ENCODE data around the gene HES5. TPM values are rescaled to one million over a fixed set of nuclear protein-coding genes. Genes with fewer than 3 reads are reported as not detected.

Gene HES5
- total RNA-seq, 2 experiments from 2014 or later = not detected

DNA sequence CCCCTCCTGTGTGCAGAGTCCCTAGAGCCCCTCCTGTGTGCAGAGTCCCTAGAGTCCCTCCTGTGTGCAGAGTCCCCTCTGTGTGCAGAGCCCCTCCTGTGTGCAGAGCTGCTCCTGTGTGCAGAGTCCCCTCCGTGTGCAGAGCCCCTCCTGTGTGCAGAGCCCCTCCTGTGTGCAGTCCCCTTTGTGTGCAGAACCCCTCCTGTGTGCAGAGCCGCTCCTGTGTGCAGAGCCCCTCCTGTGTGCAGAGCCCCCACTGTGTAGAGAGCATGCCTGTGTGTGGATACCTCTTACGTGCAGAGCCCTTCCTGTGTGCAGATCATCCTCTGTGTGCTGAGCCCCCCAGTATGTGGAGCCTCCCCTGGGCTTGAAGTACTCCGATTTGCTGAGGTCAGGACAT, 8.3 kb upstream of the HES5 start:
- POLR2A ChIA-PET = interaction anchor here (1.6 kb wide), 1 partner anchor 10 kb away, joined by 3 read pairs; no protein-coding TSS in a partner anchor

GRCh38 chr1:2537784-2538115, 7.7 kb upstream of the HES5 start:
- no peaks in the 10 kb centered on the region for H3K36me3 Mint-ChIP-seq (ENCODE audit: low read depth)
- TF ChIP-seq CTCF (IDR thresholded peaks at IDR 0.05) = no peak
- peaks cover 6% of the 10 kb centered on the region for H3K27me3 Mint-ChIP-seq
- POLR2A ChIA-PET = no interaction called here
- no peak overlapping the region for H3K27ac Mint-ChIP-seq
- no peaks in the 10 kb centered on the region for H3K9me3 Mint-ChIP-seq
- intact Hi-C loops (cut with micrococcal nuclease) = no loop called here
- no peak overlapping the region for H3K4me3 Mint-ChIP-seq
- peaks cover 6% of the 10 kb centered on the region for H3K4me1 Mint-ChIP-seq (ENCODE audit: low read depth)
- no peak for DNase-seq
- ATAC-seq = no peak
- CTCF ChIA-PET = no interaction called here

More for the DNA sequence above, 8.3 kb upstream of the HES5 start:
- no peak for TF ChIP-seq CTCF (IDR thresholded peaks at IDR 0.05)
- H3K27ac Mint-ChIP-seq = no peak overlapping the region
- ATAC-seq = no peak
- H3K36me3 Mint-ChIP-seq (ENCODE audit: low read depth) = no peaks in the 10 kb centered on the region
- intact Hi-C loops (cut with micrococcal nuclease) = no loop called here
- peaks cover 6% of the 10 kb centered on the region for H3K27me3 Mint-ChIP-seq
- CTCF ChIA-PET = no interaction called here
- no peaks in the 10 kb centered on the region for H3K9me3 Mint-ChIP-seq
- H3K4me3 Mint-ChIP-seq = no peak overlapping the region
- H3K4me1 Mint-ChIP-seq (ENCODE audit: low read depth) = peaks cover 6% of the 10 kb centered on the region
- DNase-seq = no peak

GRCh38 chr1:2535981-2536380, 5.9 kb upstream of the HES5 start:
- H3K36me3 Mint-ChIP-seq (ENCODE audit: low read depth) = no peaks in the 10 kb centered on the region
- ATAC-seq (no peak), DNase-seq (no peak)
- H3K9me3 Mint-ChIP-seq = no peaks in the 10 kb centered on the region
- ChIA-PET CTCF (no interaction called here), POLR2A (interaction anchor here (1.2 to 2.4 kb wide), 3 partner anchors 9 to 12 kb away, joined by 3 to 9 read pairs (median 4); no protein-coding TSS in a partner anchor)
- H3K27ac Mint-ChIP-seq = no peak overlapping the region
- intact Hi-C loops (cut with micrococcal nuclease) = no loop called here
- no peak for TF ChIP-seq CTCF (IDR thresholded peaks at IDR 0.05)
- H3K4me1 Mint-ChIP-seq (ENCODE audit: low read depth) = peaks cover 2% of the 10 kb centered on the region
- H3K27me3 Mint-ChIP-seq = peaks cover 6% of the 10 kb centered on the region
- no peak overlapping the region for H3K4me3 Mint-ChIP-seq

DNA sequence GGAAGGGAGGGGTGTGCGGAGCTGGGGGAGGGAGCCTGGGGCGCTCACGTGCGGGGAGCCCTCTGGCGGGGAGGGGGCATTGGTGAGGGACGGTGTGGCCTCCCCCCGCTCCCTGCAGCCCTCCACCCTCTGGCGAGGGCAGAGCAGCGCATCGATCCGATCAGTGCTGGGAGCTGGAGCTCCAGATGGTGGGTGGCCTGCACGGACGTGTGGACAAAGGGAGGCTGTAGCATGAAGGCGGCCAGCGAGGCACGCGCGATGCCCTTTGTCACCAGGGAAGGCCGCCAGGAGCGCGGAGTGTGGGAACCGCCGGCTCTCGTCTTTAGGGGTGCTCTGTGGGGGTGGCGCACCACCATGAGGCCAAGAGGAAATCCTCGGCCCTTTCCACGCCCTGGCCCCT, 5.4 kb upstream of the HES5 start:
- ATAC-seq = no peak
- peaks cover 4% of the 10 kb centered on the region for H3K4me1 Mint-ChIP-seq (ENCODE audit: low read depth)
- no peak overlapping the region for H3K27ac Mint-ChIP-seq
- peaks cover 11% of the 10 kb centered on the region for H3K27me3 Mint-ChIP-seq
- no peak for TF ChIP-seq CTCF (IDR thresholded peaks at IDR 0.05)
- H3K36me3 Mint-ChIP-seq (ENCODE audit: low read depth) = no peaks in the 10 kb centered on the region
- DNase-seq = no peak
- intact Hi-C loops (cut with micrococcal nuclease) = no loop called here
- H3K4me3 Mint-ChIP-seq = no peak overlapping the region
- POLR2A ChIA-PET = interaction anchor here (1.2 to 2.4 kb wide), 3 partner anchors 8 to 13 kb away, joined by 3 to 9 read pairs (median 4); no protein-coding TSS in a partner anchor
- CTCF ChIA-PET = no interaction called here
- H3K9me3 Mint-ChIP-seq = no peaks in the 10 kb centered on the region

GRCh38 chr1:2534687-2535441, 4.8 kb upstream of the HES5 start:
- peaks cover 4% of the 10 kb centered on the region for H3K4me1 Mint-ChIP-seq (ENCODE audit: low read depth)
- no peak overlapping the region for H3K4me3 Mint-ChIP-seq
- ChIA-PET CTCF (interaction anchor here (0.7 to 1.0 kb wide), 2 partner anchors 9 to 11 kb away, joined by 3 read pairs; partner anchors contain the start of gene PANK4), POLR2A (interaction anchor here (0.8 to 2.4 kb wide), 4 partner anchors 8 to 13 kb away, joined by 3 to 9 read pairs (median 4); no protein-coding TSS in a partner anchor)
- no peak for TF ChIP-seq CTCF (IDR thresholded peaks at IDR 0.05)
- H3K27ac Mint-ChIP-seq = no peak overlapping the region
- DNase-seq (no peak), ATAC-seq (no peak)
- H3K9me3 Mint-ChIP-seq = no peaks in the 10 kb centered on the region
- H3K27me3 Mint-ChIP-seq = peaks cover 11% of the 10 kb centered on the region
- no peaks in the 10 kb centered on the region for H3K36me3 Mint-ChIP-seq (ENCODE audit: low read depth)
- intact Hi-C loops (cut with micrococcal nuclease) = no loop called here
